22Rv1 (cell line): ENCODE measurements around the gene SARS1.
"Not testable (repeated sequence)": the region's sequence is repeated elsewhere in the genome, so short reads cannot be mapped to it uniquely, and the experiment has no call there.

ENCODE experiments used
- H3K27ac ChIP-seq: fragments of 450-650 bp; 2 replicates; pipeline ENCODE4 v1.5.1; 2017
- CTCF ChIP-seq: fragments of 450-650 bp; IDR thresholded peaks from 2 replicates; pipeline ENCODE4 v1.5.1; 2017; ENCODE audit warnings: mild to moderate bottlenecking
- ZFX ChIP-seq: fragments of 450-650 bp; IDR thresholded peaks from 2 replicates; pipeline ENCODE4 v1.6.1; 2017; ENCODE audit warnings: antibody characterized with exemption, borderline replicate concordance

The SARS1 gene

GRCh38 chr1:109214695-109215623, 1.2 kb downstream of the SARS1 start:
- peak overlapping the region; percentile 85 for H3K27ac ChIP-seq
- no peak for TF ChIP-seq ZFX
- no peak for TF ChIP-seq CTCF

- H3K27ac ChIP-seq, result peak overlapping the region; percentile 85
- TF ChIP-seq ZFX (no peak), CTCF (no peak)
These were observed 2.9 kb downstream of the SARS1 start for GRCh38 chr1:109216662-109217061.

GRCh38 chr1:109218516-109218915, 4.8 kb downstream of the SARS1 start:
- no peak overlapping the region for H3K27ac ChIP-seq
- no peak for TF ChIP-seq CTCF
- TF ChIP-seq ZFX, result no peak

GRCh38 chr1:109221201-109221600, 7.5 kb downstream of the SARS1 start:
- not testable (repeated sequence) for H3K27ac ChIP-seq

- TF ChIP-seq CTCF (no peak), ZFX (no peak)
- H3K27ac ChIP-seq, result no peak overlapping the region
These were observed 11.6 kb downstream of the SARS1 start for GRCh38 chr1:109225308-109225707.

- TF ChIP-seq CTCF (no peak), ZFX (no peak)
These were observed 12.2 kb downstream of the SARS1 start for GRCh38 chr1:109225711-109226445.

GRCh38 chr1:109228167-109228566, 14.4 kb downstream of the SARS1 start:
- H3K27ac ChIP-seq, result no peak overlapping the region
- TF ChIP-seq CTCF (no peak), ZFX (no peak)

More at GRCh38 chr1:109225711-109226445, 12.2 kb downstream of the SARS1 start:
- no peak overlapping the region for H3K27ac ChIP-seq
